Ovary (tissue), 9 donors: ENCODE data around the gene TFF2. TPM values are rescaled to one million over a fixed set of nuclear protein-coding genes. Genes with fewer than 3 reads are reported as not detected.

Experiments
- DNase-seq, 5 donors: peaks; one replicate each; pipeline ENCODE4 v3.0.0-alpha.2; 2019 to 2020
- H3K27ac ChIP-seq, 2 donors: fragments of 200-600 bp; one replicate each; pipeline versions ENCODE4 v1.5.1 to v1.8.0; 2019 to 2022
- H3K27me3 ChIP-seq: fragments of 200-600 bp; one replicate; pipeline ENCODE4 v1.8.0; 2022
- H3K36me3 ChIP-seq: fragments of 200-600 bp; sonication (generic); one replicate; pipeline ENCODE4 v1.5.1; 2019
- H3K4me1 ChIP-seq: one replicate; pipeline ENCODE4 v1.8.1; 2013; ENCODE audit warnings: mild to moderate bottlenecking, moderate library complexity; ENCODE audit not compliant: insufficient read depth
- H3K4me3 ChIP-seq: fragments of 200-600 bp; sonication (generic); one replicate; pipeline ENCODE4 v1.5.1; 2017
- H3K9me3 ChIP-seq, 2 donors: fragments of 200-600 bp in 1 of 2; sonication (generic) in 1 of 2; one replicate each; pipeline versions ENCODE4 v1.5.1 to v1.8.1; 2013 to 2019; ENCODE audit warnings: mild to moderate bottlenecking in 1 of 2, moderate library complexity in 1 of 2
- EP300 ChIP-seq: sonication (generic); formaldehyde crosslinking; IDR thresholded peaks from one replicate; pipeline ENCODE4 v1.6.1; 2017; ENCODE audit warnings: antibody characterized with exemption
- POLR2A ChIP-seq: fragments of 450-650 bp; IDR thresholded peaks from one replicate; pipeline ENCODE4 v1.6.1; 2017; ENCODE audit warnings: antibody characterized with exemption, mild to moderate bottlenecking, moderate library complexity
- WGBS, 3 donors: extraction: QIAGEN DNeasy Blood & Tissue Kit in 1 of 3; methylation state at CpG; one replicate each; pipeline versions ENCODE4 v1.1.5 to v1.1.7; 2013 to 2017; 5-methylcytosine and 5-hydroxymethylcytosine counted together
- intact Hi-C, 4 donors: fragments of 100-400 bp; cut with DNase I; formaldehyde crosslinking; loops; one replicate each; pipeline versions ENCODE4 v1.11.0 to v1.15.1; 2022 to 2023
- polyA plus RNA-seq, 2 donors: library from polyadenylated mRNA; stranded (reverse); fragments of 200-250 nt in 1 of 2; fragments of 350-450 nt in 1 of 2; fragmentation: Illumina TruSeq in 1 of 2; extraction: RNeasy Lipid Tissue Mini Kit (QIAGEN cat#74804) in 1 of 2; gene quantifications; one replicate each; pipeline ENCODE4 v1.2.3, GENCODE V29; 2013 to 2014
- total RNA-seq, 7 donors: library from RNA; depleted of rRNA in 2 of 7; stranded (reverse); fragments of >200 nt in 2 of 7; fragmentation: NEBNext Ultra II Directional in 3 of 7; extraction: Animal tissue kit (Norgen Biotek cat#: 25700) in 3 of 7; gene quantifications; one replicate each; pipeline versions ENCODE4 v1.1.0 to v1.2.4, GENCODE V29; 2016 to 2023
- TF ChIP-seq, protein P1 (sequence below), 3 donors: fragments of 450-650 bp in 2 of 3; fragments of 200-600 bp in 1 of 3; IDR thresholded peaks; one replicate each; pipeline versions ENCODE4 v1.5.1 to v1.8.0; 2016 to 2022; ENCODE audit warnings: antibody characterized with exemption in 3 of 3, mild to moderate bottlenecking in 1 of 3
- donor health status: DM: no; HTN: no; CAD: no; lungs with moderate emphysema.
- donor health status: DM: no; HTN: no; CAD: no.
- donor health status: Bipolar disorder and iron deficiency.
- donor health status: DM: yes; HTN: yes; CAD: no.
- donor health status: DM: no; HTN: no; CAD: no.
- donor health status: DM: yes; HTN: yes; CAD: no.

The TFF2 gene
- total and polyA plus RNA-seq, 9 donors, result 0.31 to 3.7 TPM; not detected in 7

DNA sequence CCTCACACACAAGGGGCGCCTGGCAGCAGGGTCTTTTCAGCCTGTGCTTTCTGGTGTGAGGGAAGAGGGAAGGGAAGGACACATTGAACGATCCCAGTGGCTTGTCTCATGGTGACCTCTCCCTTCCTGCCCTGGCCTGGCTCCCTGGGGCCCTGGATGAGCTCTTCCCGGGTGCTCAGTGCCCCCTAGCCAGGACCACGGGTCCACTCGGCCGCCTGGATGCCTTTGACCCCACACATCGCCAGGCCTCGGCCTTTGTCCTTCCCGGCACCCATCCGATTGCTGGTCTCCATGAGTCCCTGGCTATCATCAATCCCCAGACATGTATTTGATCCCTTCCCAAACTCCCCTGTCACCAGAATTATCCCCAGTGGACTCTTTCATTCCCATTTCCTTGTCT is 29.6 kb downstream of the TFF2 start:
- H3K4me1 ChIP-seq, result no peaks in the 10 kb centered on the region
- intact Hi-C loops, result no loop called here
- H3K9me3 ChIP-seq, result no peaks in the 10 kb centered on the region
- H3K27ac ChIP-seq, result no peak overlapping the region
- no peak for DNase-seq
- H3K4me3 ChIP-seq, result no peak overlapping the region
- no peaks in the 10 kb centered on the region for H3K36me3 ChIP-seq
- no peaks in the 10 kb centered on the region for H3K27me3 ChIP-seq
- TF ChIP-seq EP300 (no peak), POLR2A (no peak)
- TF ChIP-seq, protein P1, sequence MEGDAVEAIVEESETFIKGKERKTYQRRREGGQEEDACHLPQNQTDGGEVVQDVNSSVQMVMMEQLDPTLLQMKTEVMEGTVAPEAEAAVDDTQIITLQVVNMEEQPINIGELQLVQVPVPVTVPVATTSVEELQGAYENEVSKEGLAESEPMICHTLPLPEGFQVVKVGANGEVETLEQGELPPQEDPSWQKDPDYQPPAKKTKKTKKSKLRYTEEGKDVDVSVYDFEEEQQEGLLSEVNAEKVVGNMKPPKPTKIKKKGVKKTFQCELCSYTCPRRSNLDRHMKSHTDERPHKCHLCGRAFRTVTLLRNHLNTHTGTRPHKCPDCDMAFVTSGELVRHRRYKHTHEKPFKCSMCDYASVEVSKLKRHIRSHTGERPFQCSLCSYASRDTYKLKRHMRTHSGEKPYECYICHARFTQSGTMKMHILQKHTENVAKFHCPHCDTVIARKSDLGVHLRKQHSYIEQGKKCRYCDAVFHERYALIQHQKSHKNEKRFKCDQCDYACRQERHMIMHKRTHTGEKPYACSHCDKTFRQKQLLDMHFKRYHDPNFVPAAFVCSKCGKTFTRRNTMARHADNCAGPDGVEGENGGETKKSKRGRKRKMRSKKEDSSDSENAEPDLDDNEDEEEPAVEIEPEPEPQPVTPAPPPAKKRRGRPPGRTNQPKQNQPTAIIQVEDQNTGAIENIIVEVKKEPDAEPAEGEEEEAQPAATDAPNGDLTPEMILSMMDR (IDR thresholded peaks at IDR 0.05), result no peak
- 86 to 89% (median 88%) methylated on average over 10 of the region's 10 CpGs for WGBS, 3 donors

DNA sequence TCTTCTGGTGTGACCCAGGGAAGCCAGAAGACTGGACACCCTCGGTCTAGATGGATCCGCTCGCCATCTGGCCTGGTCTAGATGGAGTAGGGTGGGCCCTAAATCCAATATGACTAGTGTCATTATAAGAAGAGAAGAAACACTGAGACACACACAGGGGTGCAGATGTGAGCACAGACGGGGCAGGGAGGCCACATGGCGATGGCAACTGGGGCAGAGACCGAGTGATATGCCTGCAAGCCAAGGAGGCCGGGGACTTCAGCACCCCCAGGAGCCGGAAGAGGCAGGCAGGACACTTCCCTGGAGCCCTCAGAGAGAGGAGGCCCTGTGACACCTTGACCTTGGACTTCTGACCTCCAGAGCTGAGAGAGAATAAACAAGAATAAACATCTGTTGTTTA is 30.0 kb downstream of the TFF2 start:
- WGBS, 3 donors, result 89 to 95% (median 91%) methylated on average over 8 of the region's 8 CpGs
- intact Hi-C loops, result no loop called here
- TF ChIP-seq EP300 (no peak), POLR2A (no peak)
- TF ChIP-seq, protein P1 (IDR thresholded peaks at IDR 0.05), result no peak
- H3K27me3 ChIP-seq, result no peaks in the 10 kb centered on the region
- H3K36me3 ChIP-seq, result no peaks in the 10 kb centered on the region
- H3K9me3 ChIP-seq, result no peaks in the 10 kb centered on the region
- H3K27ac ChIP-seq, result no peak overlapping the region
- no peaks in the 10 kb centered on the region for H3K4me1 ChIP-seq
- H3K4me3 ChIP-seq, result no peak overlapping the region
- no peak for DNase-seq

DNA sequence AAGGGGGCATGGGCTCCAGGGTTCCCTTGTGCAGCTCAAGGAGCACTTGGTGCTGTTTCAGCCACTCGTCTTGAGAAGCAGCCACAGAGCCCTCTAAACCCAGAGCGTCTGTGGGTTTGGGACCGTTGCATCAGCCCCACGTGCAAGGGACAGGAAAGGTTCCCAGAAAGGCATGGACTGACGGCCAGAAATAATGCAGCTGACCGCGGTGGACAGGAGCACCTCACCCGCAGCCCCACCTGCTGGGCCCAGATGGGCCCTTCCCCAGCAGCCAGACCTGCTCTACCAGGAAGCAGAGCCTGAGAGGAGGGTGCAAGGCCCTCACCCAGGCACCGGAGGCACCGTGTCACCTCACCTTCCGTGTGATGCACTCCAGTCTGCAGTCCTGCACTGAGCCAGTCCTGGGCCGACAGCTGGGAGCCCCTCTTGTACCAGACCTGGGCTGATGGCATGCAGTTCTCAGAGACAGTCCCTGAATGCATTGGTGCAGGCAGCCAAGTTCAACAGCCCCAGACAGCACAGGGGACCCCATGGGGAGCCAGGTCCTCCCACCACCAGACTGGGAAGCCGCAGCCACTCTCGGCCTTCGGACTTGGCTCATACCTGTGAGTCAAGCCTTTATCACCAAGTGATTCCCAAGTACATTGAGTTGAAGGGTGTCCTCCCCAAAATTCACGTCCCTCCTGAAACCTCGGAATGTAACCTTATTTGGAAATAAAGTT is 30.8 kb downstream of the TFF2 start:
- DNase-seq, result no peak
- WGBS, 3 donors, result 69 to 76% (median 75%) methylated on average over 17 of the region's 17 CpGs
- Histone ChIP-seq H3K9me3 (no peaks in the 10 kb centered on the region), H3K36me3 (no peaks in the 10 kb centered on the region), H3K27ac (no peak overlapping the region), H3K4me3 (no peak overlapping the region), H3K4me1 (no peaks in the 10 kb centered on the region), H3K27me3 (no peaks in the 10 kb centered on the region)
- intact Hi-C loops, result no loop called here
- TF ChIP-seq POLR2A (no peak), EP300 (no peak)
- TF ChIP-seq, protein P1 (IDR thresholded peaks at IDR 0.05), result no peak

DNA sequence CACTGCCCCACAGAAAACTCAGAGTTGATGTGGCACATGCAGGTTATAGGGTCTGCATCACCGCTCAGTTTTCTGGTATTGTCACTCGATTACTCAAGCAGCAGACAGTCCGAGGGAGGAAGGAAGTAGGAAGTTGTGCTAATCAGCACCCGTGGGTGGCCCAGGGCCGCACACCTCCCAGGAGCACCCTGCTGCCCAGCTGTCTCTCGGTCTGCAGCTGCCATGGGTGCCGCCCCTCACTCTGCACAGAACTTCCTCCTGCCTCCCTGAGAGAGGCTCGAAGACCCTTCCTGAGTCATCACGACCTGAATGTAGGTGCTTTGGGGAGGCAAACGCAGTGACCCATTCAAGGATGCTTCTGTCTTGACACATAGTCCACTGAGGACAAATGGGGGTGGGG is 31.4 kb downstream of the TFF2 start:
- WGBS, 3 donors, result 62 to 70% (median 68%) methylated on average over 10 of the region's 10 CpGs
- Histone ChIP-seq H3K4me3 (no peak overlapping the region), H3K36me3 (no peaks in the 10 kb centered on the region), H3K27me3 (no peaks in the 10 kb centered on the region), H3K9me3 (no peaks in the 10 kb centered on the region), H3K4me1 (no peaks in the 10 kb centered on the region), H3K27ac (no peak overlapping the region)
- no peak for DNase-seq
- intact Hi-C loops, result no loop called here
- TF ChIP-seq EP300 (no peak), POLR2A (no peak)
- TF ChIP-seq, protein P1 (IDR thresholded peaks at IDR 0.05), result no peak
